Naive thymus-derived CD4-positive, alpha-beta T cell (primary cell): ENCODE results near the gene IQGAP1. TPM values are rescaled to one million over a fixed set of nuclear protein-coding genes. Genes with fewer than 3 reads are reported as not detected.
A peak's percentile ranks its signal among the peaks of the same experiment; 100 is the strongest.
"Not testable (repeated sequence)": the region's sequence is repeated elsewhere in the genome, so short reads cannot be mapped to it uniquely, and the experiment has no call there.

Source experiments
- ATAC-seq: fragments of 150-1000 bp; cut with Tn5 transposase; 2 replicates; pipeline ENCODE4 v1.10.0; 2021; ENCODE audit warnings: mild to moderate bottlenecking, moderate library complexity
- CTCF ChIA-PET: fragments of 350-600 bp; sonication (Branson Sonifier 250); formaldehyde crosslinking; loops from one replicate; lab custom pipeline; 2021; ENCODE audit warnings: antibody characterized with exemption; lab: Charles Lee
- POLR2A ChIA-PET: fragments of 350-600 bp; sonication (Branson Sonifier 250); formaldehyde crosslinking; loops from one replicate; lab custom pipeline; 2021; ENCODE audit warnings: antibody characterized with exemption, inconsistent platforms; lab: Charles Lee
- DNase-seq, 9 donors: peaks; one replicate each; pipeline versions ENCODE4 v3.0.0 to v3.0.0-alpha.2; 2020 to 2022; ENCODE audit warnings: mixed read lengths in 1 of 9
- H3K27ac ChIP-seq: one replicate; pipeline ENCODE4 v1.7.0; 2013; ENCODE audit warnings: mild to moderate bottlenecking, low read depth, low read length, moderate library complexity
- H3K27me3 ChIP-seq, 2 donors: one replicate each; pipeline ENCODE4 v1.7.0; 2013; ENCODE audit warnings: low read length in 2 of 2, mild to moderate bottlenecking in 2 of 2, moderate library complexity in 2 of 2; ENCODE audit not compliant: control insufficient read depth in 2 of 2, insufficient read depth in 2 of 2
- H3K36me3 ChIP-seq, 3 experiments: 1 replicate in 2 of 3; 2 replicates in 1 of 3; pipeline ENCODE4 v1.7.0; 2013; ENCODE audit warnings: low read length in 3 of 3, mild to moderate bottlenecking in 3 of 3, moderate library complexity in 1 of 3; ENCODE audit not compliant: insufficient read depth in 3 of 3, control insufficient read depth in 2 of 3
- H3K4me1 ChIP-seq, 2 donors: one replicate each; pipeline ENCODE4 v1.7.0; 2013; ENCODE audit warnings: low read length in 2 of 2, mild to moderate bottlenecking in 2 of 2, moderate library complexity in 1 of 2; ENCODE audit not compliant: control insufficient read depth in 2 of 2, insufficient read depth in 2 of 2
- H3K4me3 ChIP-seq: 2 replicates; pipeline ENCODE4 v1.7.0; 2013; ENCODE audit warnings: mild to moderate bottlenecking, low read length
- H3K9me3 ChIP-seq, 3 experiments: 1 replicate in 2 of 3; 2 replicates in 1 of 3; pipeline ENCODE4 v1.7.0; 2013; ENCODE audit warnings: low read length in 3 of 3; ENCODE audit not compliant: control insufficient read depth in 2 of 3
- H3K27ac Mint-ChIP-seq, 9 donors: one replicate each; pipeline ENCODE4 v1.8.0; 2020 to 2022; ENCODE audit warnings: mixed read lengths in 9 of 9, mild to moderate bottlenecking in 8 of 9, moderate library complexity in 5 of 9, inconsistent platforms in 2 of 9
- H3K27me3 Mint-ChIP-seq, 5 donors: one replicate each; pipeline ENCODE4 v1.8.0; 2021 to 2022; ENCODE audit warnings: mixed read lengths in 5 of 5, mild to moderate bottlenecking in 1 of 5
- H3K36me3 Mint-ChIP-seq, 5 donors: one replicate each; pipeline ENCODE4 v1.8.0; 2020 to 2022; ENCODE audit warnings: mixed read lengths in 5 of 5, mild to moderate bottlenecking in 3 of 5, inconsistent platforms in 1 of 5
- H3K4me1 Mint-ChIP-seq, 7 donors: one replicate each; pipeline ENCODE4 v1.8.0; 2020 to 2022; ENCODE audit warnings: mixed read lengths in 7 of 7, mild to moderate bottlenecking in 3 of 7, inconsistent platforms in 1 of 7
- H3K4me3 Mint-ChIP-seq, 10 donors: one replicate each; pipeline ENCODE4 v1.8.0; 2020 to 2022; ENCODE audit warnings: mild to moderate bottlenecking in 10 of 10, mixed read lengths in 10 of 10, moderate library complexity in 6 of 10, inconsistent platforms in 2 of 10
- H3K9me3 Mint-ChIP-seq, 11 donors: one replicate each; pipeline ENCODE4 v1.8.0; 2020 to 2022; ENCODE audit warnings: mixed read lengths in 11 of 11, mild to moderate bottlenecking in 4 of 11, inconsistent platforms in 1 of 11, moderate library complexity in 1 of 11
- intact Hi-C, 2 donors: fragments of 100-400 bp; cut with micrococcal nuclease; formaldehyde crosslinking; loops; one replicate each; pipeline ENCODE4 v1.15.1; 2023
- polyA plus RNA-seq, 2 donors: library from polyadenylated mRNA; unstranded; fragments of 300-500 nt; fragmentation: Illumina TruSeq; gene quantifications; one replicate each; pipeline ENCODE4 v1.2.3, GENCODE V29; 2021
- total RNA-seq, 6 experiments: library from RNA in 5 of 6; stranded (reverse) in 5 of 6; gene quantifications; 1 replicate in 5 of 6; 2 replicates in 1 of 6; pipeline ENCODE4 v1.2.3 and lab custom pipeline; 2021 to 2026

Gene IQGAP1
- total and polyA plus RNA-seq, 7 experiments from 2014 or later = 73.9 to 263 (median 90.3) TPM

GRCh38 chr15:90513893-90514292 lies 125.9 kb downstream of the IQGAP1 start:
- intact Hi-C loops = loop anchor here (10.0 kb wide), 1 partner anchor 181 kb away; no protein-coding TSS in a partner anchor
- POLR2A ChIA-PET = interaction anchor here (0.7 kb wide), 1 partner anchor 17 kb away, joined by 4 read pairs; no protein-coding TSS in a partner anchor
- H3K27me3 ChIP-seq, CTCF ChIA-PET, H3K4me1 ChIP-seq, H3K36me3 ChIP-seq, H3K27me3 Mint-ChIP-seq, ATAC-seq, H3K27ac ChIP-seq, H3K4me3 Mint-ChIP-seq, DNase-seq, H3K27ac Mint-ChIP-seq, H3K4me3 ChIP-seq, H3K9me3 ChIP-seq, H3K9me3 Mint-ChIP-seq: not testable (repeated sequence)
- H3K36me3 Mint-ChIP-seq = peaks cover 0 to 12% (median 0%) of the 10 kb centered on the region in 5 donors
- H3K4me1 Mint-ChIP-seq = peaks cover 8 to 41% (median 20%) of the 10 kb centered on the region in 7 donors

GRCh38 chr15:90519688-90520087 lies 131.6 kb downstream of the IQGAP1 start:
- DNase-seq = no peak
- H3K27me3 Mint-ChIP-seq = no peaks in the 10 kb centered on the region
- ATAC-seq = no peak
- Histone ChIP-seq H3K4me1 (no peaks in the 10 kb centered on the region), H3K36me3 (no peaks in the 10 kb centered on the region), H3K4me3 (no peak overlapping the region), H3K27ac (no peak overlapping the region), H3K9me3 (no peaks in the 10 kb centered on the region), H3K27me3 (no peaks in the 10 kb centered on the region)
- peaks cover 0 to 1% (median 0%) of the 10 kb centered on the region in 5 donors for H3K36me3 Mint-ChIP-seq
- H3K9me3 Mint-ChIP-seq = no peaks in the 10 kb centered on the region
- intact Hi-C loops = loop anchor here (10.0 kb wide), 1 partner anchor 175 kb away; no protein-coding TSS in a partner anchor
- ChIA-PET POLR2A (interaction anchor here (0.5 to 1.3 kb wide), 5 partner anchors 11 to 382 kb away, joined by 3 to 5 read pairs (median 3); no protein-coding TSS in a partner anchor), CTCF (interaction anchor here (0.6 to 0.9 kb wide), 2 partner anchors 52 to 271 kb away, joined by 3 to 5 read pairs; no protein-coding TSS in a partner anchor)
- peak overlapping the region in 1 of 9 donors; percentile 19 for H3K27ac Mint-ChIP-seq
- no peak overlapping the region for H3K4me3 Mint-ChIP-seq
- H3K4me1 Mint-ChIP-seq = peaks cover 0 to 22% (median 5%) of the 10 kb centered on the region in 7 donors

- no peak overlapping the region for H3K27ac Mint-ChIP-seq
- DNase-seq (no peak), ATAC-seq (no peak)
- Histone ChIP-seq H3K4me3 (no peak overlapping the region), H3K36me3 (no peaks in the 10 kb centered on the region), H3K4me1 (no peaks in the 10 kb centered on the region), H3K27ac (no peak overlapping the region), H3K27me3 (no peaks in the 10 kb centered on the region), H3K9me3 (no peaks in the 10 kb centered on the region)
- ChIA-PET CTCF (interaction anchor here (0.6 to 0.9 kb wide), 2 partner anchors 51 to 272 kb away, joined by 3 to 5 read pairs; no protein-coding TSS in a partner anchor), POLR2A (interaction anchor here (0.6 to 1.3 kb wide), 3 partner anchors 10 to 113 kb away, joined by 3 to 4 read pairs (median 3); no protein-coding TSS in a partner anchor)
- no peak overlapping the region for H3K4me3 Mint-ChIP-seq
- no peaks in the 10 kb centered on the region for H3K9me3 Mint-ChIP-seq
- intact Hi-C loops = no loop called here
- H3K36me3 Mint-ChIP-seq = peaks cover 0 to 1% (median 0%) of the 10 kb centered on the region in 5 donors
- peaks cover 0 to 24% (median 3%) of the 10 kb centered on the region in 7 donors for H3K4me1 Mint-ChIP-seq
- no peaks in the 10 kb centered on the region for H3K27me3 Mint-ChIP-seq
Observed at GRCh38 chr15:90520365-90520764, 132.3 kb downstream of the IQGAP1 start.

GRCh38 chr15:90523373-90523772 lies 135.3 kb downstream of the IQGAP1 start:
- Mint-ChIP-seq H3K9me3 (no peaks in the 10 kb centered on the region), H3K27me3 (no peaks in the 10 kb centered on the region), H3K4me1 (peaks cover 2 to 18% (median 2%) of the 10 kb centered on the region in 7 donors), H3K4me3 (no peak overlapping the region), H3K27ac (peak overlapping the region in 3 of 9 donors; percentile 17 to 42 (median 33)), H3K36me3 (peaks cover 0 to 3% (median 0%) of the 10 kb centered on the region in 5 donors)
- DNase-seq (no peak), ATAC-seq (no peak)
- ChIA-PET POLR2A (interaction anchor here (0.6 kb wide), 1 partner anchor 10 kb away, joined by 4 read pairs; no protein-coding TSS in a partner anchor), CTCF (interaction anchor here (0.6 kb wide), 1 partner anchor 15 kb away, joined by 3 read pairs; no protein-coding TSS in a partner anchor)
- intact Hi-C loops = no loop called here
- Histone ChIP-seq H3K36me3 (no peaks in the 10 kb centered on the region), H3K4me3 (no peak overlapping the region), H3K27ac (no peak overlapping the region), H3K4me1 (no peaks in the 10 kb centered on the region), H3K27me3 (no peaks in the 10 kb centered on the region), H3K9me3 (no peaks in the 10 kb centered on the region)

- H3K36me3 ChIP-seq, H3K9me3 ChIP-seq, H3K27me3 Mint-ChIP-seq, H3K27me3 ChIP-seq, H3K4me3 ChIP-seq, ATAC-seq, DNase-seq, intact Hi-C loops, H3K4me1 ChIP-seq, H3K4me3 Mint-ChIP-seq, H3K36me3 Mint-ChIP-seq, H3K9me3 Mint-ChIP-seq, H3K27ac ChIP-seq: not testable (repeated sequence)
- Mint-ChIP-seq H3K4me1 (peaks cover 5 to 23% (median 8%) of the 10 kb centered on the region in 7 donors), H3K27ac (peak overlapping the region in 2 of 9 donors; percentile 42 to 50)
- POLR2A ChIA-PET = interaction anchor here (0.7 kb wide), 1 partner anchor 158 kb away, joined by 3 read pairs; no protein-coding TSS in a partner anchor
- CTCF ChIA-PET = interaction anchor here (0.6 to 0.8 kb wide), 3 partner anchors 12 to 78 kb away, joined by 3 to 5 read pairs (median 3); no protein-coding TSS in a partner anchor
Observed at GRCh38 chr15:90524018-90524803, 136.2 kb downstream of the IQGAP1 start.

- no peak for ATAC-seq
- Histone ChIP-seq H3K4me1 (peaks cover 12 to 18% of the 10 kb centered on the region in 2 donors), H3K27me3 (no peaks in the 10 kb centered on the region), H3K9me3 (no peaks in the 10 kb centered on the region), H3K4me3 (peak overlapping the region; percentile 62), H3K36me3 (peaks cover 0 to 5% (median 0%) of the 10 kb centered on the region in 3 experiments), H3K27ac (peak overlapping the region; percentile 92)
- POLR2A ChIA-PET = interaction anchor here (0.7 to 1.4 kb wide), 9 partner anchors 16 to 527 kb away, joined by 3 to 5 read pairs (median 3); no protein-coding TSS in a partner anchor
- H3K27ac Mint-ChIP-seq = peak overlapping the region; percentile 80 to 94 (median 90)
- peaks cover 0 to 22% (median 4%) of the 10 kb centered on the region in 5 donors for H3K36me3 Mint-ChIP-seq
- peak overlapping the region; percentile 80 to 100 (median 88) for H3K4me3 Mint-ChIP-seq
- DNase-seq = no peak
- H3K4me1 Mint-ChIP-seq = peaks cover 27 to 44% (median 42%) of the 10 kb centered on the region in 7 donors
- intact Hi-C loops = no loop called here
- CTCF ChIA-PET = interaction anchor here (0.6 to 1.2 kb wide), 4 partner anchors 66 to 210 kb away, joined by 3 to 5 read pairs (median 4); no protein-coding TSS in a partner anchor
- no peaks in the 10 kb centered on the region for H3K27me3 Mint-ChIP-seq
- no peaks in the 10 kb centered on the region for H3K9me3 Mint-ChIP-seq
Observed at GRCh38 chr15:90529011-90529370, 140.9 kb downstream of the IQGAP1 start.
